Upper lobe of right lung (tissue), 1 donor: ENCODE measurements around the gene PITPNB. TPM values are rescaled to one million over a fixed set of nuclear protein-coding genes. Genes with fewer than 3 reads are reported as not detected.

ENCODE experiments used
- ATAC-seq: fragments of 200-7000 bp; cut with Tn5 transposase; one replicate; pipeline ENCODE4 v1.9.1; 2020; ENCODE audit warnings: mild to moderate bottlenecking, moderate library complexity
- DNase-seq: peaks from one replicate; pipeline ENCODE4 v3.0.0-alpha.2; 2020
- H3K27ac ChIP-seq: fragments of 200-600 bp; one replicate; pipeline ENCODE4 v1.8.0; 2022
- H3K27me3 ChIP-seq: fragments of 200-600 bp; one replicate; pipeline ENCODE4 v1.8.0; 2022; ENCODE audit warnings: mild to moderate bottlenecking
- H3K36me3 ChIP-seq: fragments of 200-600 bp; one replicate; pipeline ENCODE4 v1.8.0; 2022
- H3K4me1 ChIP-seq: fragments of 200-600 bp; one replicate; pipeline ENCODE4 v1.8.0; 2022
- H3K4me3 ChIP-seq: fragments of 200-600 bp; one replicate; pipeline ENCODE4 v1.8.0; 2022; ENCODE audit warnings: mild to moderate bottlenecking
- H3K9me3 ChIP-seq: fragments of 200-600 bp; one replicate; pipeline ENCODE4 v1.8.0; 2022
- CTCF ChIP-seq: fragments of 200-600 bp; IDR thresholded peaks from one replicate; pipeline ENCODE4 v1.8.0; 2022; ENCODE audit warnings: antibody characterized with exemption
- intact Hi-C: fragments of 100-400 bp; cut with DNase I; formaldehyde crosslinking; loops from one replicate; pipeline ENCODE4 v1.11.0; 2022
- total RNA-seq: library from RNA; stranded (reverse); fragmentation: NEBNext Ultra II Directional; extraction: Animal tissue kit (Norgen Biotek cat#: 25700); gene quantifications from one replicate; pipeline ENCODE4 v1.2.1, GENCODE V29; 2021
- donor health status: DM: no; HTN: yes; CAD: no; lungs with severe emphysema.

The PITPNB gene
- total RNA-seq, 1 donor from 2014 or later, result 73.8 TPM

- no peak for DNase-seq
- peaks cover 32% of the 10 kb centered on the region for H3K4me1 ChIP-seq
- H3K9me3 ChIP-seq, result no peaks in the 10 kb centered on the region
- no peak for ATAC-seq
- H3K27me3 ChIP-seq, result no peaks in the 10 kb centered on the region
- H3K4me3 ChIP-seq, result no peak overlapping the region
- no peak overlapping the region for H3K27ac ChIP-seq
- intact Hi-C loops, result no loop called here
- peaks cover 40% of the 10 kb centered on the region for H3K36me3 ChIP-seq
- no peak for TF ChIP-seq CTCF
Measured at GRCh38 chr22:27883656-27884350, 35.3 kb downstream of the PITPNB start.

- TF ChIP-seq CTCF, result no peak
- ATAC-seq (peak; percentile 36), DNase-seq (no peak)
- Histone ChIP-seq H3K9me3 (no peaks in the 10 kb centered on the region), H3K36me3 (peaks cover 29% of the 10 kb centered on the region), H3K4me3 (no peak overlapping the region), H3K27ac (no peak overlapping the region), H3K4me1 (peaks cover 28% of the 10 kb centered on the region), H3K27me3 (no peaks in the 10 kb centered on the region)
- intact Hi-C loops, result no loop called here
Measured at GRCh38 chr22:27882507-27883290, 36.4 kb downstream of the PITPNB start.

GRCh38 chr22:27881421-27881820, 37.6 kb downstream of the PITPNB start:
- Histone ChIP-seq H3K27ac (peak overlapping the region; percentile 19), H3K4me3 (no peak overlapping the region), H3K36me3 (peaks cover 25% of the 10 kb centered on the region), H3K27me3 (no peaks in the 10 kb centered on the region), H3K9me3 (no peaks in the 10 kb centered on the region), H3K4me1 (peaks cover 17% of the 10 kb centered on the region)
- intact Hi-C loops, result no loop called here
- no peak for DNase-seq
- TF ChIP-seq CTCF, result no peak
- ATAC-seq, result no peak

- Histone ChIP-seq H3K27me3 (no peaks in the 10 kb centered on the region), H3K27ac (no peak overlapping the region), H3K36me3 (peaks cover 26% of the 10 kb centered on the region), H3K4me3 (no peak overlapping the region), H3K4me1 (peaks cover 12% of the 10 kb centered on the region), H3K9me3 (no peaks in the 10 kb centered on the region)
- intact Hi-C loops, result no loop called here
- ATAC-seq (peak; percentile 88), DNase-seq (no peak)
- TF ChIP-seq CTCF, result peak; percentile 82
Measured at GRCh38 chr22:27880778-27881394, 38.2 kb downstream of the PITPNB start.

GRCh38 chr22:27879923-27880322, 39.1 kb downstream of the PITPNB start:
- Histone ChIP-seq H3K27ac (no peak overlapping the region), H3K27me3 (no peaks in the 10 kb centered on the region), H3K36me3 (peaks cover 18% of the 10 kb centered on the region), H3K4me3 (no peak overlapping the region), H3K4me1 (peaks cover 12% of the 10 kb centered on the region), H3K9me3 (no peaks in the 10 kb centered on the region)
- ATAC-seq (peak; percentile 68), DNase-seq (no peak)
- intact Hi-C loops, result no loop called here
- peak; percentile 49 for TF ChIP-seq CTCF
